Thyroid gland (tissue), 4 donors: ENCODE data around the gene NAA20. TPM values are rescaled to one million over a fixed set of nuclear protein-coding genes. Genes with fewer than 3 reads are reported as not detected.

Experiments used
- DNase-seq, 2 donors: peaks; one replicate each; pipeline ENCODE4 v3.0.0-alpha.2; 2019
- H3K27ac ChIP-seq, 3 donors: fragments of 200-600 bp; sonication (generic); 1 replicate in 2 of 3; 2 replicates in 1 of 3; pipeline ENCODE4 v1.5.1; 2016 to 2019; ENCODE audit warnings: mild to moderate bottlenecking in 1 of 3, moderate library complexity in 1 of 3
- H3K27me3 ChIP-seq: fragments of 200-600 bp; sonication (generic); one replicate; pipeline ENCODE4 v1.5.1; 2019
- H3K36me3 ChIP-seq, 2 donors: fragments of 200-600 bp; sonication (generic); one replicate each; pipeline ENCODE4 v1.5.1; 2016 to 2019
- H3K4me1 ChIP-seq, 2 donors: fragments of 200-600 bp; sonication (generic); one replicate each; pipeline ENCODE4 v1.5.1; 2017 to 2019
- H3K4me3 ChIP-seq, 3 donors: fragments of 200-600 bp; sonication (generic); replicated peaks in 1 of 3; 1 replicate in 2 of 3; 2 replicates in 1 of 3; pipeline ENCODE4 v1.5.1; 2016; ENCODE audit warnings: mild to moderate bottlenecking in 1 of 3
- H3K9me3 ChIP-seq: fragments of 200-600 bp; sonication (generic); one replicate; pipeline ENCODE4 v1.5.1; 2017
- CTCF ChIP-seq, 6 experiments: fragments of 200-600 bp in 3 of 6; fragments of 450-650 bp in 3 of 6; sonication (generic) in 3 of 6; IDR thresholded peaks; one replicate each; pipeline ENCODE4 v1.5.1; 2016 to 2019; ENCODE audit warnings: antibody characterized with exemption in 6 of 6, mild to moderate bottlenecking in 2 of 6, inconsistent platforms in 1 of 6, moderate library complexity in 1 of 6
- POLR2A ChIP-seq, 2 donors: fragments of 450-650 bp; IDR thresholded peaks; one replicate each; pipeline ENCODE4 v1.6.1; 2017; ENCODE audit warnings: antibody characterized with exemption in 2 of 2, mild to moderate bottlenecking in 2 of 2, moderate library complexity in 1 of 2
- WGBS, 2 donors: methylation state at CpG; one replicate each; pipeline ENCODE4 v1.1.5; 2017; 5-methylcytosine and 5-hydroxymethylcytosine counted together
- intact Hi-C: fragments of 100-400 bp; cut with DNase I; formaldehyde crosslinking; loops from one replicate; pipeline ENCODE4 v1.15.1; 2023
- total RNA-seq, 4 donors: library from RNA; depleted of rRNA; stranded (reverse); fragments of >200 nt; gene quantifications; one replicate each; pipeline ENCODE4 v1.2.3, GENCODE V29; 2016

Gene NAA20
- total RNA-seq, 4 donors from 2014 or later: 53.3 to 65.7 (median 64.0) TPM

- peaks cover 14 to 59% of the 10 kb centered on the region in 2 donors for H3K4me1 ChIP-seq
- no peak overlapping the region for H3K4me3 ChIP-seq
- 48 to 59% methylated on average over 5 of the region's 5 CpGs for WGBS, 2 donors
- no peaks in the 10 kb centered on the region for H3K36me3 ChIP-seq
- intact Hi-C loops: loop anchor here (10.0 kb wide), 1 partner anchor 106 kb away; no protein-coding TSS in a partner anchor
- no peaks in the 10 kb centered on the region for H3K9me3 ChIP-seq
- H3K27ac ChIP-seq: peak overlapping the region in 2 of 3 donors; percentile 27 to 49
- TF ChIP-seq POLR2A (IDR thresholded peaks at IDR 0.05) (no peak), CTCF (IDR thresholded peaks at IDR 0.05) (no peak)
- DNase-seq: no peak
- no peaks in the 10 kb centered on the region for H3K27me3 ChIP-seq
Observed at GRCh38 chr20:19990850-19991249, 26.3 kb upstream of the NAA20 start.

- Histone ChIP-seq H3K4me1 (peaks cover 14 to 55% of the 10 kb centered on the region in 2 donors), H3K27ac (peak overlapping the region in 1 of 3 donors; percentile 49), H3K36me3 (no peaks in the 10 kb centered on the region), H3K27me3 (no peaks in the 10 kb centered on the region), H3K9me3 (no peaks in the 10 kb centered on the region), H3K4me3 (no peak overlapping the region)
- 56 to 71% methylated on average over 1 of the region's 1 CpG for WGBS, 2 donors
- intact Hi-C loops: loop anchor here (10.0 kb wide), 1 partner anchor 107 kb away; no protein-coding TSS in a partner anchor
- no peak for DNase-seq
- TF ChIP-seq POLR2A (IDR thresholded peaks at IDR 0.05) (no peak), CTCF (IDR thresholded peaks at IDR 0.05) (no peak)
Observed at GRCh38 chr20:19991308-19991707, 25.9 kb upstream of the NAA20 start.

GRCh38 chr20:19991854-19992253 lies 25.3 kb upstream of the NAA20 start:
- Histone ChIP-seq H3K9me3 (no peaks in the 10 kb centered on the region), H3K27ac (peak overlapping the region in 1 of 3 donors; percentile 7), H3K27me3 (no peaks in the 10 kb centered on the region), H3K36me3 (peaks cover 0 to under 1% of the 10 kb centered on the region in 2 donors), H3K4me1 (peaks cover 14 to 53% of the 10 kb centered on the region in 2 donors), H3K4me3 (no peak overlapping the region)
- WGBS, 2 donors: 81 to 85% methylated on average over 2 of the region's 2 CpGs
- intact Hi-C loops: loop anchor here (10.0 kb wide), 1 partner anchor 107 kb away; no protein-coding TSS in a partner anchor
- TF ChIP-seq CTCF (IDR thresholded peaks at IDR 0.05) (no peak), POLR2A (IDR thresholded peaks at IDR 0.05) (no peak)
- DNase-seq: no peak

GRCh38 chr20:19992996-19993908 lies 23.9 kb upstream of the NAA20 start:
- intact Hi-C loops: loop anchor here (10.0 kb wide), 1 partner anchor 108 kb away; no protein-coding TSS in a partner anchor
- TF ChIP-seq CTCF (IDR thresholded peaks at IDR 0.05) (no peak), POLR2A (IDR thresholded peaks at IDR 0.05) (no peak)
- Histone ChIP-seq H3K9me3 (no peaks in the 10 kb centered on the region), H3K27me3 (no peaks in the 10 kb centered on the region), H3K36me3 (peaks cover under 1 to 9% of the 10 kb centered on the region in 2 donors), H3K4me1 (peaks cover 14 to 58% of the 10 kb centered on the region in 2 donors), H3K27ac (peak overlapping the region in 2 of 3 donors; percentile 24 to 48), H3K4me3 (no peak overlapping the region)
- no peak for DNase-seq
- WGBS, 2 donors: 83 to 86% methylated on average over 14 of the region's 14 CpGs
